ENCODE results near the gene KCNJ9. TPM values are rescaled to one million over a fixed set of nuclear protein-coding genes. Genes with fewer than 3 reads are reported as not detected.

Gene KCNJ9
- total RNA-seq, 2 experiments from 2014 or later: 0.04 to 0.05 TPM

- H3K36me3 Mint-ChIP-seq (ENCODE audit: low read depth): no peaks in the 10 kb centered on the region
- H3K27ac Mint-ChIP-seq: no peak overlapping the region
- intact Hi-C loops (cut with DNase I, micrococcal nuclease): no loop called here
- no peak for DNase-seq
- no peaks in the 10 kb centered on the region for H3K4me1 Mint-ChIP-seq
- ChIA-PET CTCF (interaction anchor here (0.7 kb wide), 1 partner anchor 22 kb away, joined by 3 read pairs; no protein-coding TSS in a partner anchor), POLR2A (no interaction called here)
- ATAC-seq: no peak
- no peak overlapping the region for H3K4me3 Mint-ChIP-seq
- H3K9me3 Mint-ChIP-seq (ENCODE audit: low read depth): no peaks in the 10 kb centered on the region
- H3K27me3 Mint-ChIP-seq: peaks cover 6% of the 10 kb centered on the region
Measured at GRCh38 chr1:160137216-160137862, 56.0 kb downstream of the KCNJ9 start.

DNA sequence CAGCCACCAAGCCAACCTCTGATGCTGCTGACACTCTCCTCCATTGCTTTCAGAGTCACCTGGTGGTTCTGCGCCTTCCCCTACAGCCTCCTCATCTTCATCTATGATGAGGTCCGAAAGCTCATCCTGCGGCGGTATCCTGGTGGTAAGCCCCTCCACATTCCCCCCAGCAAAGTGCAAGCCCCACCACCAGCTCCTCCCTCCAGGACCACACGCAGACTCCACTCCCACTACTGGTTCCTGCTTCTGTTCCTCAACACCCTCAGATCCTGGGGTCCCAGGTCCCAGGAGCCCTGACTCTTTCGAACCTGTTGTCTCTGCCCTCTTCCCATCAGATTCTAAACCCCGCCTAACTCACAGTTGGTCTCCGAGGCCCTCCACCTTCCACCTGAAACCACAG, 58.5 kb downstream of the KCNJ9 start:
- DNase-seq (no peak), ATAC-seq (no peak)
- Mint-ChIP-seq H3K27ac (no peak overlapping the region), H3K4me1 (no peaks in the 10 kb centered on the region), H3K9me3 (ENCODE audit: low read depth) (no peaks in the 10 kb centered on the region), H3K4me3 (no peak overlapping the region), H3K27me3 (peaks cover 11% of the 10 kb centered on the region), H3K36me3 (ENCODE audit: low read depth) (no peaks in the 10 kb centered on the region)
- intact Hi-C loops (cut with DNase I, micrococcal nuclease): no loop called here
- POLR2A ChIA-PET: no interaction called here
- CTCF ChIA-PET: no interaction called here

Other genes with a start within 250 kb of the KCNJ9 start
- under 1 TPM in 1 of 2 experiments, not detected in 1; 0.11 TPM for gene VSIG8, start 218.9 kb upstream of the KCNJ9 start, total RNA-seq
- 1 to 10 TPM in 1 of 2 experiments, under 1 TPM in 1; 0.98 to 1.1 TPM for gene CFAP45, start 181.4 kb upstream of the KCNJ9 start, total RNA-seq
- gene TAGLN2, start 156.0 kb upstream of the KCNJ9 start, total RNA-seq: 100 to 1,000 TPM; 410 to 495 TPM
- under 1 TPM in 1 of 2 experiments, not detected in 1; 0.07 TPM for gene IGSF9, start 135.9 kb upstream of the KCNJ9 start, total RNA-seq
- gene SLAMF9, start 127.3 kb upstream of the KCNJ9 start, total RNA-seq: not detected
- gene PIGM, start 49.5 kb upstream of the KCNJ9 start, total RNA-seq: 1 to 10 TPM; 4.3 to 4.7 TPM
- under 1 TPM; 0.11 TPM for gene KCNJ10, start 11.4 kb upstream of the KCNJ9 start, total RNA-seq
- 10 to 100 TPM; 29.2 to 33.8 TPM for gene IGSF8, start 17.1 kb downstream of the KCNJ9 start, total RNA-seq
- not detected for gene ATP1A2, start 34.2 kb downstream of the KCNJ9 start, total RNA-seq
- not detected for gene ATP1A4, start 70.1 kb downstream of the KCNJ9 start, total RNA-seq
- gene CASQ1, start 109.0 kb downstream of the KCNJ9 start, total RNA-seq: not detected
- gene PEA15, start 123.8 kb downstream of the KCNJ9 start, total RNA-seq: 10 to 100 TPM; 42.5 to 63.4 TPM
- gene DCAF8, start 181.0 kb downstream of the KCNJ9 start, total RNA-seq: 100 to 1,000 TPM; 116 to 135 TPM
- 10 to 100 TPM; 49.2 to 55.8 TPM for gene PEX19, start 203.6 kb downstream of the KCNJ9 start, total RNA-seq

Measured in activated CD4-positive, alpha-beta T cell treated with anti-CD3 and anti-CD28 coated beads for 36 hours (primary cell).